Measurements from ENCODE around the gene USP31.

- TF ChIP-seq ZXDC (CRISPR knock-in tag; IDR thresholded peaks at IDR 0.05) (no peak), ZBTB2 (CRISPR knock-in tag; IDR thresholded peaks at IDR 0.05; ENCODE audit: low read depth) (no peak), NFE2L1 (CRISPR knock-in tag; IDR thresholded peaks at IDR 0.05; ENCODE audit: borderline replicate concordance) (no peak), CHD2 (IDR thresholded peaks at IDR 0.05; ENCODE audit: low read depth, low read length) (no peak), JUNB (CRISPR knock-in tag; IDR thresholded peaks at IDR 0.05; ENCODE audit: borderline replicate concordance) (no peak)
- TF ChIP-seq, protein P1, sequence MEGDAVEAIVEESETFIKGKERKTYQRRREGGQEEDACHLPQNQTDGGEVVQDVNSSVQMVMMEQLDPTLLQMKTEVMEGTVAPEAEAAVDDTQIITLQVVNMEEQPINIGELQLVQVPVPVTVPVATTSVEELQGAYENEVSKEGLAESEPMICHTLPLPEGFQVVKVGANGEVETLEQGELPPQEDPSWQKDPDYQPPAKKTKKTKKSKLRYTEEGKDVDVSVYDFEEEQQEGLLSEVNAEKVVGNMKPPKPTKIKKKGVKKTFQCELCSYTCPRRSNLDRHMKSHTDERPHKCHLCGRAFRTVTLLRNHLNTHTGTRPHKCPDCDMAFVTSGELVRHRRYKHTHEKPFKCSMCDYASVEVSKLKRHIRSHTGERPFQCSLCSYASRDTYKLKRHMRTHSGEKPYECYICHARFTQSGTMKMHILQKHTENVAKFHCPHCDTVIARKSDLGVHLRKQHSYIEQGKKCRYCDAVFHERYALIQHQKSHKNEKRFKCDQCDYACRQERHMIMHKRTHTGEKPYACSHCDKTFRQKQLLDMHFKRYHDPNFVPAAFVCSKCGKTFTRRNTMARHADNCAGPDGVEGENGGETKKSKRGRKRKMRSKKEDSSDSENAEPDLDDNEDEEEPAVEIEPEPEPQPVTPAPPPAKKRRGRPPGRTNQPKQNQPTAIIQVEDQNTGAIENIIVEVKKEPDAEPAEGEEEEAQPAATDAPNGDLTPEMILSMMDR (CRISPR knock-in tag; IDR thresholded peaks at IDR 0.05) = no peak
These were observed 36.4 kb upstream of the USP31 start for GRCh38 chr16:23185656-23186055.

Data from HepG2 (cell line).